ENCODE measurements around the gene IL12A.

GRCh38 chr3:160023476-160023875 lies 34.8 kb downstream of the IL12A start:
- TF ChIP-seq CTCF (IDR thresholded peaks at IDR 0.05) (no peak), POLR2A (IDR thresholded peaks at IDR 0.05) (no peak), POLR2AphosphoS5 (IDR thresholded peaks at IDR 0.05; ENCODE audit: insufficient read depth in 1 of 2, low read depth in 1 of 2) (no peak)

Data from vagina (tissue), 2 donors.